HG02571 (cell line): ENCODE measurements around the gene PFKP.
"Not testable (repeated sequence)": the region's sequence is repeated elsewhere in the genome, so short reads cannot be mapped to it uniquely, and the experiment has no call there.

Experiments
- ATAC-seq: cut with Tn5 transposase; IDR thresholded peaks from one replicate; pipeline ENCODE4 v1.9.1; 2021; ENCODE audit warnings: mild to moderate bottlenecking, moderate library complexity; ENCODE audit not compliant: unreplicated experiment

PFKP gene

GRCh38 chr10:3148041-3148440 lies 80.7 kb downstream of the PFKP start:
- ATAC-seq = no peak

- ATAC-seq = no peak
Observed at GRCh38 chr10:3148994-3149393, 81.6 kb downstream of the PFKP start.

GRCh38 chr10:3149918-3150317 lies 82.6 kb downstream of the PFKP start:
- ATAC-seq = no peak

GRCh38 chr10:3150366-3150765 lies 83.0 kb downstream of the PFKP start:
- ATAC-seq = no peak

GRCh38 chr10:3150961-3151360 lies 83.6 kb downstream of the PFKP start:
- ATAC-seq = no peak

GRCh38 chr10:3151889-3152565 lies 84.7 kb downstream of the PFKP start:
- ATAC-seq = no peak

GRCh38 chr10:3152566-3152935 lies 85.2 kb downstream of the PFKP start:
- no peak for ATAC-seq

GRCh38 chr10:3154666-3155065 lies 87.3 kb downstream of the PFKP start:
- no peak for ATAC-seq

- no peak for ATAC-seq
Observed at GRCh38 chr10:3159152-3159551, 91.8 kb downstream of the PFKP start.

- no peak for ATAC-seq
Observed at GRCh38 chr10:3162533-3162932, 95.2 kb downstream of the PFKP start.

GRCh38 chr10:3163879-3164278 lies 96.5 kb downstream of the PFKP start:
- ATAC-seq = no peak

- no peak for ATAC-seq
Observed at GRCh38 chr10:3165196-3165595, 97.8 kb downstream of the PFKP start.

- ATAC-seq = no peak
Observed at GRCh38 chr10:3166496-3167290, 99.3 kb downstream of the PFKP start.

- ATAC-seq = no peak
Observed at GRCh38 chr10:3167611-3168330, 100.4 kb downstream of the PFKP start.

- ATAC-seq = no peak
Observed at GRCh38 chr10:3169271-3169670, 101.9 kb downstream of the PFKP start.

GRCh38 chr10:3169673-3170072 lies 102.3 kb downstream of the PFKP start:
- no peak for ATAC-seq

GRCh38 chr10:3171488-3171887 lies 104.1 kb downstream of the PFKP start:
- not testable (repeated sequence) for ATAC-seq

- no peak for ATAC-seq
Observed at GRCh38 chr10:3172081-3172445, 104.7 kb downstream of the PFKP start.

GRCh38 chr10:3172446-3173170 lies 105.3 kb downstream of the PFKP start, which contains the start of gene PITRM1:
Gene PITRM1 (minus strand): TSS chr10:3172782. CDS start chr10:3172772, 10 bp downstream.
- ATAC-seq = peak; percentile 98

GRCh38 chr10:3173171-3173878 lies 106.0 kb downstream of the PFKP start:
- peak; percentile 25 for ATAC-seq
